SK-N-MC (cell line): ENCODE data around the gene PRKCQ.

Source experiments
- DNase-seq: peaks from one replicate; pipeline ENCODE4 v3.0.0-alpha.2; 2011; ENCODE audit warnings: low read depth, low spot score
- H3K27ac ChIP-seq: fragments of 200-600 bp; sonication (generic); 2 replicates; pipeline ENCODE4 v1.5.1; 2016; ENCODE audit warnings: mixed run types
- H3K36me3 ChIP-seq: fragments of 200-600 bp; sonication (generic); 2 replicates; pipeline ENCODE4 v1.6.1; 2017; ENCODE audit warnings: antibody characterized with exemption, low read length, mixed read lengths; ENCODE audit not compliant: insufficient read depth
- H3K4me3 ChIP-seq: fragments of 200-600 bp; sonication (generic); 2 replicates; pipeline ENCODE4 v1.5.1; 2016
- H3K9ac ChIP-seq: fragments of 200-600 bp; sonication (generic); 2 replicates; pipeline ENCODE4 v1.8.0; 2017; ENCODE audit warnings: mixed run types, mixed read lengths; ENCODE audit not compliant: insufficient read length
- H3K9me3 ChIP-seq: fragments of 200-600 bp; sonication (generic); 2 replicates; pipeline ENCODE4 v1.6.1; 2017; ENCODE audit warnings: low read depth, mild to moderate bottlenecking, antibody characterized with exemption, low read length, moderate library complexity, mixed read lengths
- EZH2 ChIP-seq: fragments of 200-600 bp; sonication (generic); IDR thresholded peaks from one replicate; pipeline ENCODE4 v1.6.1; 2017; ENCODE audit warnings: antibody characterized with exemption
- FOXP2 ChIP-seq: optimal IDR thresholded peaks from 2 replicates; pipeline ENCODE3; 2011; ENCODE audit warnings: mild to moderate bottlenecking, moderate library complexity; ENCODE audit not compliant: insufficient read depth; ENCODE audit errors: extremely low read length, control extremely low read depth
- POLR2AphosphoS5 ChIP-seq: IDR thresholded peaks from 2 replicates; pipeline ENCODE4 v1.6.1; 2012; ENCODE audit warnings: mild to moderate bottlenecking, low read depth, low read length, borderline replicate concordance

Gene PRKCQ

GRCh38 chr10:6579904-6580278, at the start of gene PRKCQ:
PRKCQ (minus strand) TSS chr10:6580276; CDS start chr10:6515135, 65,141 bp downstream.
- Histone ChIP-seq H3K36me3 (no peaks in the 10 kb centered on the region), H3K4me3 (0 out of 2 replicates have a peak within 1 kb of the TSS, but pooled peaks have one; percentile 47), H3K9ac (no peak within 1 kb of the TSS), H3K27ac (no peak within 1 kb of the TSS), H3K9me3 (no peaks in the 10 kb centered on the region)
- no peak for DNase-seq
- TF ChIP-seq POLR2AphosphoS5, result no peak
- TF ChIP-seq EZH2, result no peak
- no peak for TF ChIP-seq FOXP2

- H3K4me3 ChIP-seq, result no peak overlapping the region
- TF ChIP-seq FOXP2 (no peak), EZH2 (no peak), POLR2AphosphoS5 (no peak)
- no peaks in the 10 kb centered on the region for H3K36me3 ChIP-seq
- no peak for DNase-seq
- no peaks in the 10 kb centered on the region for H3K9me3 ChIP-seq
- H3K27ac ChIP-seq, result no peak overlapping the region
- no peak overlapping the region for H3K9ac ChIP-seq
Measured at GRCh38 chr10:6625428-6625827, 45.4 kb upstream of the PRKCQ start.

- no peak for TF ChIP-seq POLR2AphosphoS5
- no peak for TF ChIP-seq EZH2
- TF ChIP-seq FOXP2, result no peak
- no peaks in the 10 kb centered on the region for H3K9me3 ChIP-seq
- no peak for DNase-seq
- H3K27ac ChIP-seq, result no peak overlapping the region
- H3K36me3 ChIP-seq, result no peaks in the 10 kb centered on the region
- H3K4me3 ChIP-seq, result no peak overlapping the region
- no peak overlapping the region for H3K9ac ChIP-seq
Measured at GRCh38 chr10:6624392-6624791, 44.3 kb upstream of the PRKCQ start.

- Histone ChIP-seq H3K27ac (no peak overlapping the region), H3K9me3 (no peaks in the 10 kb centered on the region), H3K36me3 (no peaks in the 10 kb centered on the region), H3K9ac (no peak overlapping the region), H3K4me3 (no peak overlapping the region)
- TF ChIP-seq EZH2, result no peak
- no peak for TF ChIP-seq FOXP2
- no peak for TF ChIP-seq POLR2AphosphoS5
- no peak for DNase-seq
Measured at GRCh38 chr10:6622921-6623320, 42.8 kb upstream of the PRKCQ start.

- no peak overlapping the region for H3K9ac ChIP-seq
- no peak overlapping the region for H3K4me3 ChIP-seq
- no peaks in the 10 kb centered on the region for H3K9me3 ChIP-seq
- H3K27ac ChIP-seq, result no peak overlapping the region
- TF ChIP-seq FOXP2 (no peak), POLR2AphosphoS5 (no peak), EZH2 (no peak)
- H3K36me3 ChIP-seq, result no peaks in the 10 kb centered on the region
- DNase-seq, result no peak
Measured at GRCh38 chr10:6621536-6621935, 41.5 kb upstream of the PRKCQ start.

- H3K27ac ChIP-seq, result no peak overlapping the region
- H3K9me3 ChIP-seq, result no peaks in the 10 kb centered on the region
- no peak for DNase-seq
- H3K4me3 ChIP-seq, result no peak overlapping the region
- no peaks in the 10 kb centered on the region for H3K36me3 ChIP-seq
- no peak for TF ChIP-seq POLR2AphosphoS5
- no peak for TF ChIP-seq EZH2
- TF ChIP-seq FOXP2, result no peak
- no peak overlapping the region for H3K9ac ChIP-seq
Measured at GRCh38 chr10:6619660-6620059, 39.6 kb upstream of the PRKCQ start.

GRCh38 chr10:6618340-6618739, 38.3 kb upstream of the PRKCQ start:
- Histone ChIP-seq H3K4me3 (no peak overlapping the region), H3K9ac (no peak overlapping the region), H3K27ac (no peak overlapping the region), H3K36me3 (no peaks in the 10 kb centered on the region), H3K9me3 (no peaks in the 10 kb centered on the region)
- no peak for DNase-seq
- TF ChIP-seq POLR2AphosphoS5, result no peak
- no peak for TF ChIP-seq EZH2
- no peak for TF ChIP-seq FOXP2

GRCh38 chr10:6617309-6618076, 37.4 kb upstream of the PRKCQ start:
- TF ChIP-seq POLR2AphosphoS5 (no peak), EZH2 (no peak), FOXP2 (no peak)
- no peaks in the 10 kb centered on the region for H3K9me3 ChIP-seq
- no peaks in the 10 kb centered on the region for H3K36me3 ChIP-seq
- DNase-seq, result no peak
- no peak overlapping the region for H3K4me3 ChIP-seq
- no peak overlapping the region for H3K27ac ChIP-seq
- H3K9ac ChIP-seq, result no peak overlapping the region

- Histone ChIP-seq H3K4me3 (no peak overlapping the region), H3K9me3 (no peaks in the 10 kb centered on the region)
- TF ChIP-seq POLR2AphosphoS5 (no peak), FOXP2 (no peak), EZH2 (no peak)
Measured at GRCh38 chr10:6615971-6616370, 35.9 kb upstream of the PRKCQ start.

More at GRCh38 chr10:6615971-6616370, 35.9 kb upstream of the PRKCQ start:
- DNase-seq, result no peak
- no peak overlapping the region for H3K27ac ChIP-seq
- H3K9ac ChIP-seq, result no peak overlapping the region
- H3K36me3 ChIP-seq, result no peaks in the 10 kb centered on the region
